Stimulated activated CD8-positive, alpha-beta memory T cell treated with anti-CD3 and anti-CD28 coated beads, Interleukin-7, amount 100 ng/mL, for 4 hours (primary cell): ENCODE data around the gene GP5.

Experiments used
- DNase-seq, 2 donors: peaks; one replicate each; pipeline ENCODE4 v3.0.0-alpha.2; 2020; ENCODE audit warnings: low read depth in 2 of 2

GP5 gene

DNA sequence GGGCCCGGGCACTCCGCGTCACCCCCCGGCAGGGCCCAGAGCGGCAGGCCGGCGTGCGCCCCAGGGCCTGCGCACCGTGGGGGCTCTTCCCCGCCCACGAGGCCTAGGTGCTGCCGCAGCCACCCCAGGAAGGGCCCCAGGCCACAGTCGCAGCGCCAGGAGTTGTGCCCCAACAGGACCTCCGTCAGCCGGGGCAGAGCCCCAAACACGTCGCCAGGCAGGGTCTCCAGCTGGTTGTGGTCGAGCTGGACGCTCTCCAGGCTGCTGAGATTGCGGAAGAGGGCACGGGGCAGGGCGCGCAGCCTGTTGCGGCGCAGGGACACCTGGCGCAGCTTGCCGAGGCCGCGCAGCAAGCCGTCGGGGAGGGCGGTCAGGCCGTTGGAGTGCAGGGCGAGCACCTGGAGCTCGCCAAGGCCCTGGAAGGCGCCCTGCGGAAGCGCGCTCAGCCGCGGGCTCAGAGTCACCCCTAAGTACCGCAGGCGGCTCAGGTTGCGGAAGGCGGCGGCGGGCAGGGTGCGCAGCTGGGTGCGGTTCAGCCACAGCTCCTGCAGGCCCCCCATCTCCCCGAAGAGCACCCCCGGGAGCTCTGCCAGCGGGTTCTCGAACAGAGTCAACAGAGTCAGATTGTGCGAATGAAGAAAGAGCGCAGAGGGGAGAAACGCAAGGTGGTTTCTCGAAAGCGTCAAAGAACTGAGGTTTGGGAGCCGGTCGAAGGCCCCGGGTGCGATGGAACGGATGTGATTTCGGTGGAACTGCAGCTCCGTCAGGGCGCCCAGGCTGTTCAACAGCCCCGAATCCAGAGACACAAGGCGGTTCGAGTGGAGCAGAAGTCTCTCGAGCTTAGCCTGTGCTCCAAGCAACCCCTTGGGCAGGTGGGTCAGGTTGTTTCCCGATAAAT lies 2.0 kb downstream of the GP5 start:
- no peak for DNase-seq

DNA sequence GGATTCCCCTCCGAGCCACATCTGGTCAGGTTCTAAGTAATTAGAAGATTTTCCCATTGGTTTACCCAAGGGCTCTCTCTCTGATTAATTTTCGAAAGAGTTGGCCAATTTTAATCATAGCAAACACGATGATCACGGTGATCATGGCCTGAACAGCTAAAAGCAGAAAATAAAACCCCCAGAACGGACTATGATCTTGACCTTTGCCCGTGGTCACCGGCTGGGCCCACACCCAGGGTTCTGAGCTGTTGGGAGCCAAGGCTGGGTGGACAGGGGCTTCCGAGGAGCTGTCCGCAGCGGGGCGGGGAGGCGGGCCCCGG lies 2.6 kb downstream of the GP5 start:
- no peak for DNase-seq

DNA sequence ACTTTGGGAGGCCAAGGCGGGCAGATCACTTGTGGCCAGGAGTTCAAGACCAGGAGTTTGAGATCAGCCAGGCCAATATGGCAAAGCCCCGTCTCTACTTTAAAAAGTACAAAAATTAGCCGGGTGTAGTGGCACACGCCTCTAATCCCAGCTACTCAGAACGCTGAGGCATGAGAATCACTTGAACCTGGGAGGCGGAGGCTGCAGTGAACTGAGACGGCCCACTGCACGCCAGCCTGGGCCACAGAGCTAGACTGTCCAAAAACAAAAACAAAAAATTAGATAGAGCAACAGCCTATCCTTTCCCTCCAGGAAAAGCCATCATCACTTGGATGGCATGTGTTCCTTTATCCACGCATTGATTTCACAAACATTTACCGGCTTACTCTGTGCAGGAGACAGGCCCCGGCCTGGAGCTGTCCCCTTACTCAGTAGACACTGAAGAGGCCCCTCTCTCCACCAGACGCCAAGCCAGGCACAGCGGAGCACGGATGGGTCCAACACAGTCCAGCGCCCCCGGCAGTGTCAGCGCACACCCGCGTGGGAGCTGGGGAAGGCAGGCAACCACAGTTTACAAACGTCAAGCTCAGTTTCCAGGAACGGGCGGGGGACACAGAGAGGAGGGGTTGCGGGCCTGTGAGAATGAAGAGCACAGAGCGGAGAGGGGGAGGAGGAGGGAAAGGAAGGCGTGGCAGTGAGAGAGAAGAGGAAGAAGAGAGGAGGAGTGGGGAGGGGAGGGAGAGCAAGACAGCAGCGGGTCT lies 3.1 kb downstream of the GP5 start:
- DNase-seq, result peak; percentile 56 to 64

DNA sequence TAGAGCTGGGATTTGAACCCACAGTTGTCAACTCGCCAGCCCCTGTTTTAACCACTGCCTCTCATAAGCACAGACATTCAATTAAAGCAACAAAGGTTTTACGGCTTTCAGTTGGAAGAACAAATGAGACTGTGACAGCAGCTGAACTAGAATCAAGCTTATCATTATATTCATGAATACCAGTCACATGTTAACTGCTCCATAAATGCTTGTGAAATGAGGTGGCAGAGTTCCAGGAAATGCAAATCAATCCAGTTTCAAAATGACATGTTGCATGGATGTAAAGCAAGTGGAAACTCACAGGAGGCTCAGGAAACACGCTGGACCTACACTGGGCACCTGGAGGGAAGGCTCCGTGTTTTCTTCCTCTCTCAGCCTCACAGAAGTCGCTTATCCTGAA lies 3.9 kb downstream of the GP5 start:
- DNase-seq, result no peak

DNA sequence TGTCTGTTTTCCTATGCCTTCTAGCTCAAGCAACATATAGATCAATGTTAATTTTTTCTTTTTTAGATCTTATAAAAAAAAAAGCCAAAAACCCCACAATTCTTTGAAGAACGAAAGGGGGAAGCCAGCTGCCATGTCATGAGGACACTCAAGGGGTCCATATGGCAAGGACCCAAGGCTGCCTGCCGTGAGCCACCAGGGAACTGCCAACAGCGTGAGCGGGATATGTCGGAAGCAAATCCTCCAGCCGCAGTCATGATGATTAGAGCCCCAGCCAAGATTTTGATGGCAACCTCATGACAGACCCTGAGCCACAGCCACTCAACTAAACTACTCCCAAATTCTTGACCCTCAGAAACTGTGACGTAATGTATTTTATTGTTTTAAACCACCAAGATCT lies 6.5 kb downstream of the GP5 start:
- no peak for DNase-seq

DNA sequence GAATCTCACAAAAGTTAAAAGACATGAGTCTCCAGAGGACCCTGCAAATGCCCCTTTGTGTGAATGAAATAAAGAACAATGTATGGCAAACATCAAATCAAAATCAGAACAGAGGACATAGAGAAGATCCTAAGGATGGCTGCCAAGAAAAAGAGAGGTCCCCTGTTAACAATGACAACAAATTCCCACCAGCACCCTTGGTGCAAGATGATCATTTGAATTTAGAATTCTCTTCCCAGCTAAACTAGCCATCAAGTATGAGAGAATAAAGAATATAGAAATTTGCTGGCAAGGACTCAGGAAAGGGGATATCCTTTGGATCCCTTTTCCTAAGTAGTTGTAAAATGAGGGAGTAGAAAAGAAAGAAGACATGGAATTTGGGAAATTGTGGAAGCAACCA lies 8.2 kb downstream of the GP5 start:
- no peak for DNase-seq

DNA sequence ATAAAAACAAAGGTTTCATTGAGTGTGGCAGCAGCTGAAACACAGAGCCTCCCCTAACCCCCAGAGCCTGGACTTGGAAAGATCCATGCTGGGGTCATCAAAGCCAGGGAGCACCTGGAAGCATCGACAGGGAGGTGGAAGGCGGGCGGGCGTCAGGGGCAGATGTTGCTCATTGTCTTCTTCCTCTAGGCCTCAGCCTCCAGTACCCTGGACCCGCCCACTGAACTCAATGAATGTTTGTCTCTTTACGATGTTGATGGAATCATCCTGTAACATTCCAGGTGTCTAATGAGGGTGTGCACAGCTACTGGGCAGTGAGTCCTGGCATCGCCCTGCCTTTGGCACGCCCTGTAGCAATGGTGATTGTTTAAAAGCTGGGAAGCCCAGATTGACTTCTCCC lies 9.8 kb downstream of the GP5 start:
- no peak for DNase-seq

DNA sequence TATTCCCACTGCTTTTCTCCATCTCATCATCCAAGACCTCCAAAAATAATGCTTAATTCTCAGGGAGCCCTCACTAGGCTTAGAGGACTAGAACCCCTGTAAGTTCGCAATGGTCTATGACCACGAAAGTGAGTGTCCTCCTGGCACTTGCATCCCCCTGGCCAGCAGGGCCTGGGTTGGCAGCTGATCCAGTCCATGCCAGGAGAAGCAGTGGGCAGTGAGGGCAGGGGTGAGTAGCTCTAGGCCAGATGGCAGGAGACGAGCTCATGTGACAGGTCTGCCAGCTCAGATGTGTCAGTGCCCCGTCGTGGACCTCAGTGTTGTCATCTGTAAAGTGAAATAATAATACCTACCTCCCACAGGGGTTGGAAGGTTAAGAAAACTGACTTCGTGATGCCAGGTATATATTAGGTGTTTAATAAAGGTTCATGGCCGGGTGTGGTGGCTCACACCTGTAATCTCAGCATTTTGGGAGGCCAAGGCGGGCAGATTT lies 11.1 kb downstream of the GP5 start:
- DNase-seq, result no peak

DNA sequence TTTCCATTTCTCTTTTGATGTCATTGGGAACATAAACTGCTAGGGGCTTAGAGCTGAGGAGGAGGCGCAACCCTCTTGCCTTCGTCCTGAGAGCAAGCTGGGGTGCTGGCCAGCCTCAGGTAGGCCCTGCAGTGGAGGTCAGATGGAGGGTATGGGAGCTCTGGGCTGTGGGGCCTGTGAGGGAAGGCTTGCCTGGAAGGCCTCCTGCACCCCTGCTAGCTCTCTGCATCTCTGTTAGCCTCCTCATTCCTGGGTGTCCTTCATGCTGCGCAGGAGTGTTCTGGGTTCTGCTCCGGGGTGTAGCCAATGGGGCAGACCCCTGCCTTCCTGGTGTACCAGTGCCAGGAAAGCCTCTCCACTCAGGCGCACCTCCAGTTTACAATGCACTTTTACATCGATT lies 11.8 kb downstream of the GP5 start:
- DNase-seq, result no peak

DNA sequence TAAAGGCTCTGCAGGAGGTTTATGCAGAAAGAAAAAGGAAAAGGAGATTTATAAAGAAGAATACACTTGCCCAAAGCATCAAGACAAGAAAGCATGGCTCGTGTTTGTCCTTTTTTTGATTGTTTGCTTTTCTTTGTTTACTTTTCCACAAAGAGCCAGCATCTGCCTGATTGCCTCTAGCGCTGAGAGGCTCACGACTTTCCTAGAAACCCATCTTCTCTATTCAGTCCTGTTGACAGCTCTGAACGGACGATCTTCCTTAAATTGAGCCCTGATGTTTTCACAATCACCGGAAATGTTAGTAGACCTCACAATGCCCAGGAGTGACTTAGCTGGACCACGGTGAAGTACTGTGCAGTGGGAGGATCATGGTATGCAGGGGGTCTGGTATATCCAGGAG lies 12.4 kb downstream of the GP5 start:
- no peak for DNase-seq

DNA sequence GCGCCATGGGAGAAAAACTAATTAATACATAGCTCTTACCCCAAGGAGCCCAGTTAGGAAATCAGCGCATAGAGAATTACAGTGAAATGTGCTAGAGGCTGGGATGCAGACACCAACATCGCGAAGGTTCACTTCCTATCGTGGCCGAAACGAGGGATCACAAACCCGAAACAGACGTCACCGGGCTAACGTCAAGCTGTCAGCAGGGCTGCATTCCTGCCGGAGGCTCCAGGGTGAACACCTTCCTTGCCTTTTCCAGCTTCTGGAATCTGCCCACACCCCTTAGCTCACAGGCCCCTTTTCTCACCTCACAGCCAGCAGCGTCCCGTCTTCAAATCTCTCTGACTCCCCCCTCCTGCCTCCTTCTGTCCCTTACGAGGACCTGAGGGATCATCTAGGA lies 13.0 kb downstream of the GP5 start:
- DNase-seq, result no peak

DNA sequence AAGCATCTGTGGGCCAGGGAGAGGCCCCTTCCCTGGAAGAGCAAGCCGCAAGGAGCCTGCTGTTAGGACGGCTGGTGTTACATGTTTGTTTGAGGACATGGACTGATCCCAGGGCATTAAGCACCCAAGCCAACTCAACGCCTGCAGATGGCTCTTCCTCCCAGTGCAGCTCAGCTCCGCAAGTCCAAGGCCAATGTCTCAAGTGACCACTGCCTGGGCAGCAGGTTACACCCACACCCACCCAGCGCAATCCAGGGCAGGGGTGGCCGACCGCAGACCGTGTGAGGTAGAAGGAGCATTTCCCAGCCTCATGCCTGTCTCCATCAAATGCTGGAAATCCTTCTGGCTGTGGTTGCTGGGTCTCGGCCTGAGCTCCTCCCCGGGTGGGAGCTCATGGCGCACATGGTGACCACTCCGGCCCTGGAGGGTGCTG lies 14.5 kb downstream of the GP5 start:
- DNase-seq, result no peak

DNA sequence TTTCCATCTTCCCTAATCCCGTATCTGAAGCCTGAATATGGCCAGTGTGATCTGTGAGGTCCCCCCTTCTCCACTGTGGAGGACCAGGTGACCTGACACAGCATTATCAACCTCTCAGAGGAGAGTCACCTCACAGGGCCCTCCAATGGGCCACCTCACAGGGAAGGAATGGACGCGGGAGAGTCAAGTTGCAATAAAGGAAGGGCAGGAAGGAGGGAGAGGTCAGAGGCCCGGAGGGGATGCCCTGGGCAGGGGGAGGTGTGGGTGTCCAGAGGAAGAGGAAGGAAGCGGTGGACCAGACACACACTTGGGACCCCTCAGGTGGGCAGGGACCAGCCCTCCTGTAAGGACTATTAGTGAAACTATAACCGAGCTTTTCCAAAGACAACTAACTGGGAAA lies 14.9 kb downstream of the GP5 start:
- no peak for DNase-seq

DNA sequence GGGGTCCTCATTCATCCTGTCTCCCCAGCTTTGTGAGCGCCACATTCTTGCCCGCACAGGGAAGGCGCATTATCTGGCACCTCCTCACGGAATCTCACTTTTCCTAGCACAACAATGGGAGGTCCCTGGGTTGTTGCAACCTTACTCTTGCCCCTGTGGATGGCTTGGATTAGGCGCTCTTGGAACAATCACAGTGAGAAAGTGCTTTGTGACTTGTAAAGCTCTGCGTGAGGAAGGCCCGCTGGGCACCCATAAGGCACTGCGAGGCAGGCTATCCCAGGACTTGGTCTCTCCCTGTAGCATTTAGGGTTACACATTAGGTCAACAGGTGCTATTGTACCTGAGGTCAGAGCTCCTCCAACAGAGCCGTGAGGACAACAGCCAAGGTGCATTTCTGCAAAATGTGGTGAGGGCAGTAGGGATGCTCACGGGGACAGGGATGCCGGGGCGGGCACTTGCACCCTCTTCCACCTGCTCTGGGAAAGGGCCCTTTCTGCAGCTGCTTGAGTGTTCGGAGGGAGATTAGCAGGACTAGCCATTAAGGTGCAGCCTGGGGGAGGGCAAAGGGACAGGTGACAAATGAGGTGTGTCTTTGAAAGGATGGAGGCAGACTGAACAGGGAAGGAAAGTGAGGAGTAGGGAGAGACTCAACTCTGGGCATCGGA lies 15.7 kb downstream of the GP5 start:
- DNase-seq, result no peak

DNA sequence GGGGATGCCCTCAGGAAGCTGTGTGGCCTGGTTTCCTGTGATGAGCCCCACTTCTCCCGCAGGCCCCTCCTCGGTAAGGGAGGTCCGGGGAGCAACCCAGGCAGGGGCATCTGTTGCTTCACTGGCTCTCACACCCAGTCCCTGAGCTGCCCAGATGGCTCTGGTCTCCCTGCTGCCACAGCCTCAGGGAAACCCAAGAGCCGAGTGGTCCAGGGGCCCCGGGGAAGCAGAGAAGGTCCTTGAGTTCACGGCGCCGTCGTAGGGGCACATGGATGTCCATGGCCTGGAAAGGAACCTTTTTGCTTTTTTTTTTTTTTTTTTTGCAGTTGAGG lies 16.2 kb downstream of the GP5 start:
- DNase-seq, result no peak

DNA sequence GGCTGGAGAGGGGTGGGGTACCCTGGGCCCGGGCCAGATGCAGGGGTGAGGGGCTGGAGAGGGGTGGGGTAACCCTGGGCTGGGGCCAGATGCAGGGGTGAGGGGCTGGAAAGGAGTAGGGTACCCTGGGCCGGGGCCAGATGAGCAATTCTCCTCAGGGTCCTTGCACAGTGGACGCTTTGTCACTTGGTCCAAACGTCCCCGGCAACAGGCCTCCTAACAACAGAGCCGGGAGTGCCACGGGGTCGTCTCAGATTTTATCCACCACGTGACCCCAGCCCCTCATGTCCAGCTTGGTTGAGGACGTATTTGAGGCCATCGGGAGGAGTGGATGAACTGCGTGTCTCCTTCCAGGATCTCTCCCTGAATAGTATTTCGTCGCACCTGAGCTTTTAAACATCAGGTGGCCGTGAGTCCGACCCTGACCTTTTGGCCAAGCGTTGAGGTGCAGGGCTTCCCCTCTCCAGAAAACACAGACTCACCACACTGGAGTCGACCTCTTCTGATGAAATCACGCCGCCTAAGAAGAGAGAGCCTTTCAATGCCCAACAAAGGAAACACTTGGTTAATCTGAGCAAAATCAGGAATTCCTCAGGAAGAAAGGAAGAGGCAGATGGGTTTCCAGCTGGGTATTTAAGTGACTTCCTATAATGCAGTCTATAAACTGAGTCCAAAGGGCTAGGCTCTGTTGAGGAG lies 16.7 kb downstream of the GP5 start:
- DNase-seq, result no peak

DNA sequence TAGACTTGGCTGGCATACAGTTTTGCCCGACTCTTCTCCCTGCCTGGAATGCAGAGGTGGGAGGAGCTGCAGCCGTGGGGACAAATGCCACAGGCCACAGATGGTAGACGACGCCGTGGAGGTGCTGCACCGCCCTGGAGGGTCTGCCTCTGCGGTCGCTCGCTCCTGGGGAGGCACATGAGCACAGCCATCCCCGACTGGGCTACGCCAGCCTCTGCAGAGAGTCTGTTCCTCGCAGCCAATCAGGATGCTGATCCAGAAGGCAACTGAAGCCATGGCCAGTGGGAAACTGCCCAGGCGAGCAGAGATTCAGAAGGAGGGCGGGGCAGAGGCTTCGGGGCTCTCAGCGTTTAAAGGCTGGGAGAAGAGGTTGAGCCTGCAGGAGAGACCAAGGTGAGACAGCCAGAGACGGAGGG lies 17.6 kb downstream of the GP5 start:
- no peak for DNase-seq

DNA sequence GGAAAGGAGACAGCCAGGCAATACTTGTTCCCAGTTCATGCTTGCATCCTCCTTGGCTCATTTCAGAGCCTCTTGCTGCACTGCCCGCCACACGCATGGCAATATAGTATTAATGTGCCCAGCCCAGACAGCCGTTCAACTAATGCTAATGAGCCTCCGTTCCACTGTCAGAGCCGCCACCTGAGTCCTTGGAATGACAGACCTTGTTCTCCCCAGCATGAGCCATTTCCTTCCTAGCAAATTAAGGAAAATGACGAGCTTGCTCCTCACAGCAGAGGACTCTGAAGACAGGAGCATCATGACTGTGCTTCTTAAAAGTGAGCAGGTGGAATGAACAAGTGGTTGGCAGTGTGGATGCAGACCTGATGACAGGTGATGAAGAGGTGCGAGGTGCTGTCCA lies 18.7 kb downstream of the GP5 start:
- DNase-seq, result no peak

DNA sequence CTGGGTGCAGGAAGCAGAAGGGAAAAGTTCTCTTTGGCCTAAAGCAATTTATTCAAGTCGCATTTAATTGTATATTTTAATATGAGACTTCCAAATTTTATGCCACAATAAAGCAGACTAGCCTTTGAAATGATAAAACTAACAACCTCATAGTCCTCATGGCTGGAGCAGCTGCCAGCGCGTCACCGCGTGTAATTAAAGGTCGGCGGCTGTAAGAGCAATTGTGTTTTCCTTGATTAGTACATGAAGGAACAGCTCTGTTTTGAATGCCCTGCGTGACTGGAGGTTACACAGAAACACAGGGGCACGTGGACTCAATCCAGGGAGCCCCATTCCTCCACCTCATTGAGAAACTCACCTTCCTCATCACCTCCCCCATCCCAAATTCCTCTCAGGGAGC lies 19.4 kb downstream of the GP5 start:
- DNase-seq, result no peak

DNA sequence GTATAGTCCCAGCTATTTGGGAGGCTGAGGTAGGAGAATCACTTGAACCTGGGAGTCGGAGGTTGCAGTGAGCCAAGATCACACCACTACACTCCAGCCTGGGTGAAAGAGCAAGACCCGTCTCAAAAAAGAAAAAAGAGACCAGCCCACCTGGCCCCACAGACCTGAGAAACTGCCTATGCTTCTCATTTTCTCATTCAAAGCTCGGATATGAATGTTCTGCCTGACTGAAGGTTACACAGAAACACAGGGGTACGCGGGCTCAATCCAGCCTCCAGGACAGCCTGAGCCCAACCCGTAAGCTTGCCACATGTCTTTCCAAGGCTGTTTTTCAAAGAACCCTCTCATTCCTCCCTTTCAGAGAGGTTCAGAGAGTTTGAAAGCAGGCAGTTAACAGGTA lies 19.8 kb downstream of the GP5 start:
- DNase-seq, result no peak

DNA sequence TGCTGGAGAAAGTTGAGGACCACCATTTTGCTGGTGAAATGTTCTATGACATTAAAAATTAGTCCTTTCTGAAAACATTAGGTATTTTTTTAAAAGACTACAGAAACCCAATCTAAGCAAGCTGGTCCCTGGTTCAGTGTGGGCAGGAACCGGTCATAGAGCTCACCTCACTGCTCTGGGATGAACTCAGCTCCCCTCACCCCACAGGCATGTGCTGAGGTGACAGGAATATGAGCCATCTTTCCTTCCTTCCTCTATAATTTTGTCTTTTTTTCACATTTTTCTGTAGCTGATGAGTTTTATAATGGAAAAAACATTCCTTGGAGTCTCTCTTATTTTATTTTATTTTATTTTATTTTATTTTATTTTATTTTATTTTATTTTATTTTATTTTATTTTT lies 21.4 kb downstream of the GP5 start:
- no peak for DNase-seq

DNA sequence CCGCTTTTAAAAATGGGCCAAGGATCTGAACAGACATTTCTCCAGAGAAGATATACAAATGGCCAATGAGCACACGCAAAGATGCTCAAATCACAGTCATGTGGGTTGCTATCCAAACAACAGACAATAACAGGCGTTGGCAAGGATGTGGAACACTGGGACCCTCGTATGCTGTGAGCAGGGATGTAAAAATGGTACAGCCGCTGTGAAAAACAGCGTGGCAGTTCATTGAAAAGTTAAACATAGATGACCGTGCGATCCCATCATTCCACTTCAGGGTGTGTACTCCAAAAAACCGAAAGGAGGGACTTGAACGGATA lies 22.9 kb downstream of the GP5 start:
- DNase-seq, result no peak
